HG03175 (cell line): Measurements from ENCODE around the gene THY1.

ENCODE experiments used
- ATAC-seq: cut with Tn5 transposase; IDR thresholded peaks from one replicate; pipeline ENCODE4 v1.9.1; 2021; ENCODE audit warnings: mild to moderate bottlenecking, moderate library complexity; ENCODE audit not compliant: unreplicated experiment

The THY1 gene

DNA sequence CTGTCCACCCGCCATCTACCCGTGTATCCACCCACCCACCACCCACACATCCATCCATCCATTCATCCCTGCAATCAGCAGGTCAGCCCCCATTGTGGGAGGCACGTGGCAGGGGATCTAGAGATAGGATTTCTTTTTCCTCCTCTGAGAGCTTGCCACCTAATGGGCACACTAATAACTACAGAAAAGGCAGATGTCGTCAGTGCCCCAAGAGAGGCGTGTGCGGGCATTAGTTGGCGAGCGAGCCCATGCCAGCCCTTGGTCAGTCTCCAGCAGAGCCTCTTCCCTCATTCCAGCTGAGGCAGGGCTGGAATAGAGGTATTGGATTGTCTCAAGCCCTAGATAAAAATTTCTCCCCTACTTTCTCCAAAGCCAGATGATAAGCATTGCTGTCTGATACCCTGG, 51.2 kb downstream of the THY1 start:
- no peak for ATAC-seq

DNA sequence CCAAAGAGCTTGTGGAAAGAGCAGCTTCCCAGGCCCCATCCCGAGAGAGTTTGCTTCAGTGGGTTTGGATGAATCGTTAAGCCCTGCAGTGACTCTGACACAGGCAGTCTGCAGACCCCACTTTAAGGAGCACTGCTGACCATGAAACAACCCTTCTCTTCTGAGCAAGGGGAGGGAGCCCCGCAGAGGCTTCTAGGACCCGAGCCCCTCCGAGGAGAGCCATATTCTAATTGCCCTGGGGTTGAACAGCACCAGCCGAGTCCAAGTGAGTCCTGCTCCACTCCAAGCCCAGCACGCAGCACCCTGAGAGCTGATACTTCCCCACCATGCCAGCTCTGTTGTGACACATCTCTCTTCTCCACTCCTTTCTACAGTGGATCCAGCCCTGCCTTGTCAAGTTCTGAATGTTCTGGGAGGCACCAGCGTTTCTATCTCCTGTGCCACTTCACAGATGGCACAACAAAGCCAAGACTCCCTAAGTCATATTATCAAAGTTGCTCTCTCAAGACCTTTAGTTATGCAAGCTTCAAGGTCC, 51.8 kb downstream of the THY1 start:
- ATAC-seq, result no peak

DNA sequence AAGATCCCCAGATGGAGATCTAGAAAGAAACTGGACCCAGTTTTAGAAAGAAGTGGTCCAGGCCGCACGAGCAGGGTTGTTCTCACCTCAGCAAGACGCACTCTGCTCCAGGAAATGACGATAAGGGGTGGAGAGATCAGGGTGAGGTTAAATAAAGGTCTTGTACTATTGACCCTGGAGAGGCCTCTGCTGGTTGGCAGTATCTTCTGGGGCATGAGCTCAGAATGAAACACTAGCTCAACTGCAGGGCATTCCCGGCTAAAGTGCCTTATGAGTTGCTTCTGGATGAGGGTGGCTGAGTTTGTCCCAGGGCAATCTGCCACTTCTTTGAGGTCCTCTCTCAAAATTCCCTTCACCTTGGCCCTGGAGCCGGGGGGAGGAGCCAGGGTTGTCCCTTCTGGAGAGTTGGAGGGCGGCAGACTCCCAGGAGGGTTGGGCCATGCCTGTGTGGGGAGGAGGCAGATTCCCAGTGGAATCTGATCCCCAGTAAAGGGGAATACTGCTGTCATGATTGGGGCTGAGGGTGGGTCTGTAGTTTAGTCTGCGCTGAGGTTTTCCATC, 52.4 kb downstream of the THY1 start:
- ATAC-seq, result no peak

DNA sequence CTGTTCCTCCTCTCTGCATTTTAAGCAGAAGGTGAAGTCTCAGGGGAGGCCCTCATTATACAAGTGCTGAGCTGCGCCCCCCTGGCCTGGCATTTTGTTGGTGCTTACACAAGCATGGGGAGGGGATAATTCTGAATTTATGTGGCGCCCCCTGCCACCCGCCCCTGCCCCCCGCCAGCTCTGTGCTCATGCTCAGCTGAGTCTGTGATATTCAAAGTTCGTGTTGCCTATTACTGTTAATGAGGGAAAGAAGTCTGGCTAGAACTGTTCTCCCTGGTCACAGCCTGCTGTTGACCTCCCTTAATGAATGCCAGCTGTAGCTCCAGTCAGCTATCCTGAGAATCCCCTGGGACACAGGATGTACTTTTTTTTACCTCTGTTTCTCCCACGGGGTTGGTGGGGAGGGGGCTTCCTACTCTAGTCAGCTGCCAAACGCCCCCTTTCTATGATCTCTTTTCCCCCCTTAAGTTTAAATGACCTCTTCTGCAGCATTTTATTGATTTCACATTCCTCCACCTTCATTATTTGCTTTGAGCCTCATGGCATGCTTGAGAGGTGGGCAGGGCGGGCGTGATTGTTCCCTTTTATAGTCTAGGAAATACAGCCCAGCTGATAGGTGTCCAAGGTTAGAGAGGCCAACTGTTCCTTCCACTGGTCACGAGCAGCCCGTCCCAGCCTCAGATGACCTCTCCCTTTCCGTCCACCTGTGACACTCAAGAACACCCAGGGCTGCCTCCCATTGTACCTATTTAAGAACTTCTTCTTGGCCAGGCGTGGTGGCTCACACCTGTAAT, 53.6 kb downstream of the THY1 start:
- ATAC-seq, result no peak

DNA sequence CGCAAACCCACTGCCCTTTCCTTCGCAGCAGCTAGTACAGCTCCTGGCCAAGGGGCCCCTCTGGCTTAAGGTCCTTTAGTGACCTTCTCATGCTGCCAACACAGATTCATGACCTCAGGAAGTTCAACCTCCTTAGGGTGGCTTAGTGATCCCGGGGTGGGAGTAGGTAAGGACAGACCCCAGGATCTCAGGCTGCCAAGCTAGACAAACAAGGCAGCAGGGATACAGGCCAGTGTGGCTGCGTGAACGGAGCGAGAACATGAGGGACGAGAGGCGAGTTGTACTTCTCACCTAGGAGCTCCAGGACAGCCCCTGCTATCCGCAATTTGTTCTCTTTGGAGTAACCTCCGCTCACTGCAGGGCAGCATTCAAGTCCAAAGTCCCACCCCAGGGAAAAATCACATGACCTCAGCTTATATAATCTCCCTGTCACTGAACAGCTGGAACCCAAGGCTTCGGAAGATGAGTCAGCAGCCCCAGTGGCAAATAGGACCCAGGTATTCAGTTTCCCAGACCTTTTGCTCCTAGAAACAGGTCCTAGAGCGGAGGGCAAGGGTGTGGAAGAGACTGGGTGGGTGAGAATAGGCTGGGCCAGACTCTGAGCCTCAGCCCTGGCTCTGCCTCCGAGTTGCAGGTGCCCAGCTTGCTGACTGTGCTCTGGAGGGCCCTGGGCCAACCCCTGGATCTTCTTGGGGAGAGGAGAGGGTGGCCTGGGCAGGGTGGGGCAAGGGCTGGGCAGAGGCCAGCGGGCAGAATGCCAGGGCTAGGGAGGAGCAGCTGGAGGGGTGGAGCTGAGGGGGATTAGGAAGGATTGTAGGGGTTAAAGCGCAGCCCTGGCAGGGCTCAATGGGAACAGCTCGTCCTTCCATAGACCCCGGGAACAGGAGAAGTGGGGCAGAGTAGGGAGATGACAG, 54.6 kb downstream of the THY1 start:
- ATAC-seq, result no peak

DNA sequence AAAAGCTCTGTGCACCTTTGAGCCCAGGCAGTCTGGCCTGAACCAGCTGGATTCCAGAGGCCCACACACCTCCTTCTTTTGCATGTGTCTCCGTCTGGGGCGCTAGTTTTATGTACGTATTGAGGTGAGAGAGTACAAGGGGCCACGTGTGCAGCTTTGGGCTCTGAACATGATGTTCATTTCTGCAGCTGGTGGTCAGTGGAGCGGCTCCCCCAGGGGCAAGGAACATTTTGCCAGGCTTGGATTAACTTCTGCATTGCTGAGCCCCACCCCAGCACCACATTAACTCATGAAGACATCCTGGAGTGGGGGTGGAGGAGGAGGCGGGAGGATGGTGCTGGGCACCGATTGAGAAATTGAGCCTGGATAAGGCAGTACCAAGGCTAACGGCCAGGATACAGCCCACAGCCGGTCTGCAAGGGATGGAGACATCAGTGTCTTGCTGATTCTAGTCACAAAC, 55.3 kb downstream of the THY1 start:
- ATAC-seq, result no peak
